HG03342 (cell line): ENCODE results near the gene RSPH10B.
"Not testable (repeated sequence)": the region's sequence is repeated elsewhere in the genome, so short reads cannot be mapped to it uniquely, and the experiment has no call there.

Experiments
- ATAC-seq: cut with Tn5 transposase; IDR thresholded peaks from one replicate; pipeline ENCODE4 v1.9.1; 2021; ENCODE audit warnings: mild to moderate bottlenecking, moderate library complexity; ENCODE audit not compliant: unreplicated experiment

RSPH10B gene

GRCh38 chr7:5970347-5970911 lies at the start of gene RSPH10B:
TSS of gene RSPH10B (minus strand) at chr7:5970689. CDS start at chr7:5967116, 3,573 bp downstream.
- not testable (repeated sequence) for ATAC-seq

- no peak for ATAC-seq
Measured at GRCh38 chr7:6016653-6016966, 46.1 kb upstream of the RSPH10B start.

- no peak for ATAC-seq
Measured at GRCh38 chr7:6015917-6016652, 45.6 kb upstream of the RSPH10B start.

- no peak for ATAC-seq
Measured at GRCh38 chr7:6012355-6013104, 42.0 kb upstream of the RSPH10B start.

GRCh38 chr7:6011541-6011940 lies 41.1 kb upstream of the RSPH10B start:
- ATAC-seq: no peak

- not testable (repeated sequence) for ATAC-seq
Measured at GRCh38 chr7:6010370-6010769, 39.9 kb upstream of the RSPH10B start.

GRCh38 chr7:6008668-6009611 lies 38.5 kb upstream of the RSPH10B start, which contains the start of the genes AIMP2 and PMS2:
TSS of gene AIMP2 (plus strand) at chr7:6009272. CDS start at chr7:6009364, 92 bp downstream.
TSS of gene PMS2 (minus strand) at chr7:6009049. CDS start at chr7:6009019, 30 bp downstream.
- ATAC-seq: peak; percentile 97

GRCh38 chr7:6007835-6008590 lies 37.5 kb upstream of the RSPH10B start:
- not testable (repeated sequence) for ATAC-seq

- ATAC-seq: no peak
Measured at GRCh38 chr7:6007386-6007785, 36.9 kb upstream of the RSPH10B start.

- ATAC-seq: no peak
Measured at GRCh38 chr7:5997210-5997808, 26.8 kb upstream of the RSPH10B start.

- ATAC-seq: not testable (repeated sequence)
Measured at GRCh38 chr7:5987061-5987460, 16.6 kb upstream of the RSPH10B start.

- ATAC-seq: not testable (repeated sequence)
Measured at GRCh38 chr7:5979680-5980314, 9.3 kb upstream of the RSPH10B start.

GRCh38 chr7:5973580-5973979 lies 3.1 kb upstream of the RSPH10B start:
- ATAC-seq: not testable (repeated sequence)

GRCh38 chr7:5963810-5964209 lies 6.7 kb downstream of the RSPH10B start:
- ATAC-seq: not testable (repeated sequence)

GRCh38 chr7:5963205-5963604 lies 7.3 kb downstream of the RSPH10B start:
- ATAC-seq: not testable (repeated sequence)

GRCh38 chr7:5934945-5935450 lies 35.5 kb downstream of the RSPH10B start:
- not testable (repeated sequence) for ATAC-seq

GRCh38 chr7:5931905-5932644 lies 38.4 kb downstream of the RSPH10B start:
- ATAC-seq: not testable (repeated sequence)

- not testable (repeated sequence) for ATAC-seq
Measured at GRCh38 chr7:5931250-5931649, 39.2 kb downstream of the RSPH10B start.
